ENCODE measurements around the gene TMEM248.
"Not testable (repeated sequence)": the region's sequence is repeated elsewhere in the genome, so short reads cannot be mapped to it uniquely, and the experiment has no call there.

- TF ChIP-seq CTCF (conservative IDR thresholded peaks at IDR 0.05; ENCODE audit: low read depth, low read length); EZH2phosphoT487 (IDR thresholded peaks at IDR 0.05; ENCODE audit: borderline replicate concordance, low read length): not testable (repeated sequence)
These were observed 79.7 kb downstream of the TMEM248 start for GRCh38 chr7:67000601-67001258.
